SU-DHL-6 (cell line): ENCODE measurements around the gene IRAK1.

Experiments
- H2AFZ ChIP-seq: fragments of 200-600 bp; sonication (generic); 2 replicates; pipeline ENCODE4 v1.6.1; 2014; ENCODE audit warnings: low read depth, mild to moderate bottlenecking, moderate library complexity, mixed read lengths, antibody characterized with exemption, low read length; ENCODE audit not compliant: severe bottlenecking
- H3F3A ChIP-seq: fragments of 200-600 bp; shearing (Covaris generic); 2 replicates; pipeline ENCODE4 v1.6.0; 2016; ENCODE audit warnings: antibody characterized with exemption, mild to moderate bottlenecking; ENCODE audit not compliant: insufficient read depth
- H3K27ac ChIP-seq: fragments of 200-600 bp; sonication (generic); 2 replicates; pipeline ENCODE4 v1.5.1; 2016; ENCODE audit warnings: low read depth, mild to moderate bottlenecking, low read length, moderate library complexity, mixed read lengths
- H3K27me3 ChIP-seq: fragments of 200-600 bp; sonication (generic), shearing (Covaris generic); 2 replicates; pipeline ENCODE4 v1.6.0; 2014; ENCODE audit warnings: mild to moderate bottlenecking, low read length
- H3K36me3 ChIP-seq: fragments of 200-600 bp; sonication (generic); 2 replicates; pipeline ENCODE4 v1.6.1; 2014; ENCODE audit warnings: mild to moderate bottlenecking, low read length, mixed read lengths
- H3K4me2 ChIP-seq: fragments of 300-600, 200-600 bp; shearing (Covaris generic), sonication (generic); 2 replicates; pipeline ENCODE4 v1.6.0; 2014; ENCODE audit warnings: low read length, low read depth, mild to moderate bottlenecking; ENCODE audit not compliant: poor library complexity, severe bottlenecking
- H3K4me3 ChIP-seq: fragments of 200-600 bp; sonication (generic); 2 replicates; pipeline ENCODE4 v1.5.1; 2014; ENCODE audit warnings: antibody characterized with exemption, low read length, mild to moderate bottlenecking, mixed read lengths; ENCODE audit not compliant: insufficient read depth, poor library complexity, severe bottlenecking
- H3K79me2 ChIP-seq: fragments of 200-600 bp; sonication (generic); 2 replicates; pipeline ENCODE4 v1.6.1; 2014; ENCODE audit warnings: mild to moderate bottlenecking, low read length, moderate library complexity; ENCODE audit not compliant: insufficient read depth
- H3K9ac ChIP-seq: fragments of 200-600 bp; sonication (generic); 2 replicates; pipeline ENCODE4 v1.7.0; 2014; ENCODE audit warnings: mild to moderate bottlenecking, low read length
- H3K9me2 ChIP-seq: fragments of 200-600 bp; sonication (generic); replicated peaks from 2 replicates; pipeline ENCODE4 v1.6.1; 2014; ENCODE audit warnings: low read length; ENCODE audit not compliant: insufficient read depth
- H3K9me3 ChIP-seq: fragments of 200-600 bp; sonication (generic); 2 replicates; pipeline ENCODE4 v1.6.1; 2014; ENCODE audit warnings: low read length, mixed read lengths; ENCODE audit not compliant: insufficient read depth
- H4K20me1 ChIP-seq: fragments of 200-600 bp; sonication (generic); 2 replicates; pipeline ENCODE4 v1.6.1; 2014; ENCODE audit warnings: low read depth, mild to moderate bottlenecking, antibody characterized with exemption, low read length, moderate library complexity, mixed read lengths
- CTCF ChIP-seq: fragments of 200-600 bp; sonication (generic); IDR thresholded peaks from one replicate; pipeline ENCODE4 v1.5.1; 2017; ENCODE audit warnings: antibody characterized with exemption, mild to moderate bottlenecking, low read length, moderate library complexity; ENCODE audit not compliant: insufficient read depth, poor library complexity, severe bottlenecking
- EZH2phosphoT487 ChIP-seq: fragments of 200-600 bp; sonication (generic), shearing (Covaris generic); conservative IDR thresholded peaks from 2 replicates; pipeline ENCODE4 v1.6.1; 2018; ENCODE audit warnings: mild to moderate bottlenecking, antibody characterized with exemption, low read length, moderate library complexity, mixed read lengths

IRAK1 gene

GRCh38 chrX:154058214-154058997, 38.7 kb upstream of the IRAK1 start:
- no peaks in the 10 kb centered on the region for H3F3A ChIP-seq
- no peaks in the 10 kb centered on the region for H3K9me2 ChIP-seq
- no peak overlapping the region for H3K4me3 ChIP-seq
- no peaks in the 10 kb centered on the region for H3K9me3 ChIP-seq
- TF ChIP-seq CTCF, result no peak
- no peak for TF ChIP-seq EZH2phosphoT487
- no peak overlapping the region for H3K4me2 ChIP-seq
- no peak overlapping the region for H3K27ac ChIP-seq
- no peak overlapping the region for H3K9ac ChIP-seq
- no peaks in the 10 kb centered on the region for H3K36me3 ChIP-seq
- no peaks in the 10 kb centered on the region for H4K20me1 ChIP-seq
- H3K27me3 ChIP-seq, result no peaks in the 10 kb centered on the region
- no peak overlapping the region for H2AFZ ChIP-seq
- peaks cover 65% of the 10 kb centered on the region for H3K79me2 ChIP-seq

GRCh38 chrX:154057791-154058190, 38.1 kb upstream of the IRAK1 start:
- H4K20me1 ChIP-seq, result no peaks in the 10 kb centered on the region
- no peaks in the 10 kb centered on the region for H3K27me3 ChIP-seq
- no peak overlapping the region for H3K9ac ChIP-seq
- H2AFZ ChIP-seq, result no peak overlapping the region
- H3K27ac ChIP-seq, result no peak overlapping the region
- peaks cover 61% of the 10 kb centered on the region for H3K79me2 ChIP-seq
- no peak overlapping the region for H3K4me2 ChIP-seq
- TF ChIP-seq EZH2phosphoT487, result no peak
- no peak for TF ChIP-seq CTCF
- no peaks in the 10 kb centered on the region for H3K9me2 ChIP-seq
- H3K4me3 ChIP-seq, result no peak overlapping the region
- H3F3A ChIP-seq, result no peaks in the 10 kb centered on the region
- no peaks in the 10 kb centered on the region for H3K9me3 ChIP-seq
- H3K36me3 ChIP-seq, result no peaks in the 10 kb centered on the region

- TF ChIP-seq EZH2phosphoT487 (no peak), CTCF (no peak)
- Histone ChIP-seq H3K27me3 (no peaks in the 10 kb centered on the region), H3F3A (no peaks in the 10 kb centered on the region), H3K36me3 (no peaks in the 10 kb centered on the region), H2AFZ (no peak overlapping the region), H3K79me2 (peaks cover 55% of the 10 kb centered on the region), H3K9ac (no peak overlapping the region), H3K9me2 (no peaks in the 10 kb centered on the region), H4K20me1 (no peaks in the 10 kb centered on the region), H3K4me3 (no peak overlapping the region), H3K9me3 (no peaks in the 10 kb centered on the region), H3K4me2 (no peak overlapping the region), H3K27ac (no peak overlapping the region)
Measured at GRCh38 chrX:154056770-154057241, 37.1 kb upstream of the IRAK1 start.
